SU-DHL-6 (cell line): ENCODE measurements around the gene ABCA12.

Source experiments
- H2AFZ ChIP-seq: fragments of 200-600 bp; sonication (generic); 2 replicates; pipeline ENCODE4 v1.6.1; 2014; ENCODE audit warnings: low read depth, mild to moderate bottlenecking, moderate library complexity, mixed read lengths, antibody characterized with exemption, low read length; ENCODE audit not compliant: severe bottlenecking
- H3F3A ChIP-seq: fragments of 200-600 bp; shearing (Covaris generic); 2 replicates; pipeline ENCODE4 v1.6.0; 2016; ENCODE audit warnings: antibody characterized with exemption, mild to moderate bottlenecking; ENCODE audit not compliant: insufficient read depth
- H3K27ac ChIP-seq: fragments of 200-600 bp; sonication (generic); 2 replicates; pipeline ENCODE4 v1.5.1; 2016; ENCODE audit warnings: low read depth, mild to moderate bottlenecking, low read length, moderate library complexity, mixed read lengths
- H3K27me3 ChIP-seq: fragments of 200-600 bp; sonication (generic), shearing (Covaris generic); 2 replicates; pipeline ENCODE4 v1.6.0; 2014; ENCODE audit warnings: mild to moderate bottlenecking, low read length
- H3K36me3 ChIP-seq: fragments of 200-600 bp; sonication (generic); 2 replicates; pipeline ENCODE4 v1.6.1; 2014; ENCODE audit warnings: mild to moderate bottlenecking, low read length, mixed read lengths
- H3K4me2 ChIP-seq: fragments of 300-600, 200-600 bp; shearing (Covaris generic), sonication (generic); 2 replicates; pipeline ENCODE4 v1.6.0; 2014; ENCODE audit warnings: low read length, low read depth, mild to moderate bottlenecking; ENCODE audit not compliant: poor library complexity, severe bottlenecking
- H3K4me3 ChIP-seq: fragments of 200-600 bp; sonication (generic); 2 replicates; pipeline ENCODE4 v1.5.1; 2014; ENCODE audit warnings: antibody characterized with exemption, low read length, mild to moderate bottlenecking, mixed read lengths; ENCODE audit not compliant: insufficient read depth, poor library complexity, severe bottlenecking
- H3K79me2 ChIP-seq: fragments of 200-600 bp; sonication (generic); 2 replicates; pipeline ENCODE4 v1.6.1; 2014; ENCODE audit warnings: mild to moderate bottlenecking, low read length, moderate library complexity; ENCODE audit not compliant: insufficient read depth
- H3K9ac ChIP-seq: fragments of 200-600 bp; sonication (generic); 2 replicates; pipeline ENCODE4 v1.7.0; 2014; ENCODE audit warnings: mild to moderate bottlenecking, low read length
- H3K9me2 ChIP-seq: fragments of 200-600 bp; sonication (generic); replicated peaks from 2 replicates; pipeline ENCODE4 v1.6.1; 2014; ENCODE audit warnings: low read length; ENCODE audit not compliant: insufficient read depth
- H3K9me3 ChIP-seq: fragments of 200-600 bp; sonication (generic); 2 replicates; pipeline ENCODE4 v1.6.1; 2014; ENCODE audit warnings: low read length, mixed read lengths; ENCODE audit not compliant: insufficient read depth
- H4K20me1 ChIP-seq: fragments of 200-600 bp; sonication (generic); 2 replicates; pipeline ENCODE4 v1.6.1; 2014; ENCODE audit warnings: low read depth, mild to moderate bottlenecking, antibody characterized with exemption, low read length, moderate library complexity, mixed read lengths
- CTCF ChIP-seq: fragments of 200-600 bp; sonication (generic); IDR thresholded peaks from one replicate; pipeline ENCODE4 v1.5.1; 2017; ENCODE audit warnings: antibody characterized with exemption, mild to moderate bottlenecking, low read length, moderate library complexity; ENCODE audit not compliant: insufficient read depth, poor library complexity, severe bottlenecking
- EZH2phosphoT487 ChIP-seq: fragments of 200-600 bp; sonication (generic), shearing (Covaris generic); conservative IDR thresholded peaks from 2 replicates; pipeline ENCODE4 v1.6.1; 2018; ENCODE audit warnings: mild to moderate bottlenecking, antibody characterized with exemption, low read length, moderate library complexity, mixed read lengths

The ABCA12 gene

GRCh38 chr2:215104226-215104625, 34.2 kb downstream of the ABCA12 start:
- H2AFZ ChIP-seq: no peak overlapping the region
- H3K9ac ChIP-seq: no peak overlapping the region
- H3K9me2 ChIP-seq: no peaks in the 10 kb centered on the region
- no peaks in the 10 kb centered on the region for H3F3A ChIP-seq
- H3K36me3 ChIP-seq: no peaks in the 10 kb centered on the region
- H4K20me1 ChIP-seq: no peaks in the 10 kb centered on the region
- H3K4me3 ChIP-seq: no peak overlapping the region
- H3K9me3 ChIP-seq: no peaks in the 10 kb centered on the region
- TF ChIP-seq EZH2phosphoT487 (no peak), CTCF (no peak)
- H3K27ac ChIP-seq: no peak overlapping the region
- H3K79me2 ChIP-seq: no peaks in the 10 kb centered on the region
- H3K27me3 ChIP-seq: no peaks in the 10 kb centered on the region
- H3K4me2 ChIP-seq: no peak overlapping the region

GRCh38 chr2:215098875-215099274, 39.6 kb downstream of the ABCA12 start:
- no peaks in the 10 kb centered on the region for H3K9me2 ChIP-seq
- H3K4me3 ChIP-seq: no peak overlapping the region
- no peaks in the 10 kb centered on the region for H3F3A ChIP-seq
- no peaks in the 10 kb centered on the region for H3K79me2 ChIP-seq
- H4K20me1 ChIP-seq: no peaks in the 10 kb centered on the region
- H3K36me3 ChIP-seq: no peaks in the 10 kb centered on the region
- H3K9ac ChIP-seq: no peak overlapping the region
- no peaks in the 10 kb centered on the region for H3K9me3 ChIP-seq
- H3K27me3 ChIP-seq: no peaks in the 10 kb centered on the region
- TF ChIP-seq EZH2phosphoT487: no peak
- no peak for TF ChIP-seq CTCF
- no peak overlapping the region for H3K27ac ChIP-seq
- no peak overlapping the region for H2AFZ ChIP-seq
- no peak overlapping the region for H3K4me2 ChIP-seq

GRCh38 chr2:215084080-215084479, 54.3 kb downstream of the ABCA12 start:
- Histone ChIP-seq H3K4me3 (no peak overlapping the region), H2AFZ (no peak overlapping the region), H3K27me3 (no peaks in the 10 kb centered on the region), H3K9me2 (no peaks in the 10 kb centered on the region), H3K9ac (no peak overlapping the region), H4K20me1 (no peaks in the 10 kb centered on the region), H3K4me2 (no peak overlapping the region), H3K27ac (no peak overlapping the region), H3K36me3 (no peaks in the 10 kb centered on the region), H3F3A (no peaks in the 10 kb centered on the region), H3K79me2 (no peaks in the 10 kb centered on the region), H3K9me3 (no peaks in the 10 kb centered on the region)
- TF ChIP-seq CTCF: no peak
- TF ChIP-seq EZH2phosphoT487: no peak
